Stimulated activated CD8-positive, alpha-beta memory T cell treated with anti-CD3 and anti-CD28 coated beads, Interleukin-4, amount 100 ng/mL, for 4 hours (primary cell): ENCODE measurements around the gene FAM171A1.

Source experiments
- DNase-seq, 2 donors: peaks; one replicate each; pipeline ENCODE4 v3.0.0-alpha.2; 2020; ENCODE audit warnings: low read depth in 2 of 2, low spot score in 1 of 2

The FAM171A1 gene

DNA sequence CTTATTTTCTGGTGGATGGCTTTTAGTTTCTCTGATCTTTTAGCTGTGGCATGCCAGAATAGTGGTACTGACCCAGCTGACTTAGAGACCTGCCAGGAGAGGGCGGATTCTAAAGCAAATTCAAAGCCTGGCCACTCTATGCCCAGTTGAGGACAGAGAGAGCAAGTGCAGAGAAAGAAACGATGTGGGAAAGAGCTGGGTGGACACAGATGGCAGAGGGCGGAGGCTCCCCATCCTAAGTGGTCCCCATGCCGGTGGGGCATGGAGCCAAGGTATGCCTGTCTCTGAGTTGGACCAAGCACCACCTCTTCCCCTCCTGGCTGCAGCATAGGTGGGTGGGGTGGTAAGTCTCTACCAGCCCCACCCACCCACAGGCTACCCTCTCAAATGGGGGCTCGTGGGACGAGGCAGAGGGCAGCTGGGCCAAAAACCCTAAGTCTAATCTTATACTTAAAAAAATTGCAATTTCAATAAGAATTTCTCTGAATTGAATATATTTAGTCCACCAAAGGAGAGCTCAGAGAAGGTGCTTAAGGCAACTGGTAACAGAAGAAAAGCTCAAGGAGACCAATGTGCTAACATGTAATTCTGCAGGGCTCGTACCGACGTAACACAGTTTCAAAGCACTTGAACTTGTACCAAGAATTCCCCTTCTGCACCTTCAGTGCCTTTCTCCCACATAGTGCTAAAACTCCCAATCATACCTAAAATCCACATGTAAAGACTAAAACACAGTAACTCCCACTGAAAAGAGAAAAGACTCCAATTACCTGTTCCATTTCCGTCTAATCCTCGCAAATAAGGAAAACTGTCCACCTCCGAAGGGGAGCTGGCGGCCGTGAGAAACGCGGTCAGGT, 116.9 kb downstream of the FAM171A1 start:
- no peak for DNase-seq

DNA sequence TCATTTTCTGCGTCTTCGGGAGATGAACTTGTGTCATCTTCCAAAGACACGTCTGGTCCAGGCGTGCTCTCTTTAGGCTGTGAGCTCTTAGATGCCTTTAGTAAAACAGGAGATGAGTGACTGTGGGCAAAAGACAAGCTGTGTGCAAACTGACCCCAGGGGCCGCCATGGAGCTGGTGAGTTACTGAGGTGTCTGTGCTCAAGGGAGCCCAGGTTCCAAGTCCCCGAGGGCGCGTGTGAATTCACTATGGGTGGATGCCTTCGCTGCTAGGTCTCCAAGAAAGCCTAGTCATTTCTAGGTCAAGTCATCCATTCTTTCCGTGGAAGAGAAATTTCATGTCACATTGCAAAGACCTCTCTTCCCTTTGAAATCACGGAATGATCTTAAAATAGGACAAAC, 118.7 kb downstream of the FAM171A1 start:
- no peak for DNase-seq

DNA sequence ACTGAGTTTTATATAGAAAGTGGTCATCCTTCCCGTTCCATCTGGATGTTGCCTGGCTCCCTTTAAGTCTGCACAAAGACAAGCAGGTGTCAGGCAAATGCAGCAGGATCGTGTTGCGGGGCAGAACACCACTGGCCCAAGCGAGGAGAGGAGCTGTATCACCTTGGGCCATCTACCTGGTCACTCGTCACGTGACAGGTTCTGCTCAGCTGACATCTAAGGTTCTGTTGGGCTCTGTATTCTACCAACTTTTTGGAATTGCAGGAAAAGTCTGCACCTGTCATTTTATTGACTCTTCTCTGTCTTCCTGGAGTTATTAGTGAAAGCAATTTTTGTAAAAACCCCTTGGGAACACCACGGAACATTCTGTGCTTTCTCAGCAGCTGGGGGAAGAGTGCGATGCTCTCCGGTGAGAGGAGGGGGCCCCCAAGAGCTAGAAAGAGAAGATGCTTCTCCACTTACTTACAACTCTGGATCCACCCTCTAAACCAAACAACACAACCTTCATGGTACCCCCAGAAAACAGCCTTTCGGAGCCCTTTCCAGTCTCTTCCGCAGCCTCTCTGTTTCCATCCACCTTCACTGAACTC, 119.2 kb downstream of the FAM171A1 start:
- no peak for DNase-seq

DNA sequence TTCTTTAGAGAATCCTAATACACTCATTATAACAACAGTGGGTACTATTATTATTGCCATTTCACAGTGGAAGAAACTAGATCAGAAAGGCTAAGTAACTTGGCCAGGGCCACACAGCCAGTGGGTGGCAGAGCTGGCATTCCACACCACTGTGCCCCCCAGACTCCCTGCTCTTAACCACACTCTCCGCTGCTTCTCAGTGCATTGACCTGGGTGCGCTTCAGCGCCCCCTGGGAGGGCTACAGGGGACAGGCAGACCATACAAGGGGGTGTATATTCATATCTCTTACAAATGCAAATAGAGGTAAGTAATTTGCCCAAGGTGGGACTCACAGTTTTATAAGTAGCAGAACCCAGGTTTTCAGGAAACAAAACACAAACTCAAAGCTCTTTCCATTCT, 125.6 kb downstream of the FAM171A1 start:
- no peak for DNase-seq

DNA sequence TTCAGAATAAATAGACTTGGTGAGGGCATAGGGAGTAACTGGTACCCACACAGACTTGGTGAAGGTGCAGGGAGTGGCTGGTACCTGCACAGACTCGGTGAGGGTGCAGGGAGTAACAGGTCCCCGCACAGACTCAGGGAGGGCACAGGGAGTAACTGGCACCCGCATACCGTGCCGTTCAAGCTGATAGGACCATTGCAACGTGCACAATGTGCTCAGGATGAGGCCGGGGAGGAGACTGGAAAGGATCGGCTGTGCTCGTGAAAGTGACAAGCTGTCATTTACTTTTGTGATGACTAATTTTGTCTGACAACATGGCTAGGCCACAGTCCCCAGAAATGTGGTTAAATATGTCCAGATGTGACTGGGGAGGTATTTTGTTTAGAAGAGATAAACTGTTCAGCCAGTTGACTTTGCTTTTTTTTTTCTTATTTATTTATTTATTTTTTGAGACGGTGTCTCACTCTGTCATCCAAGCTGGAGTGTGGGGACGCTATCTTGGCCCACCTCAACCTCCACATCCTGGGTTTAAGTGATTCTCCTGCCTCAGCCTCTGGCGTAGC, 126.4 kb downstream of the FAM171A1 start:
- no peak for DNase-seq

DNA sequence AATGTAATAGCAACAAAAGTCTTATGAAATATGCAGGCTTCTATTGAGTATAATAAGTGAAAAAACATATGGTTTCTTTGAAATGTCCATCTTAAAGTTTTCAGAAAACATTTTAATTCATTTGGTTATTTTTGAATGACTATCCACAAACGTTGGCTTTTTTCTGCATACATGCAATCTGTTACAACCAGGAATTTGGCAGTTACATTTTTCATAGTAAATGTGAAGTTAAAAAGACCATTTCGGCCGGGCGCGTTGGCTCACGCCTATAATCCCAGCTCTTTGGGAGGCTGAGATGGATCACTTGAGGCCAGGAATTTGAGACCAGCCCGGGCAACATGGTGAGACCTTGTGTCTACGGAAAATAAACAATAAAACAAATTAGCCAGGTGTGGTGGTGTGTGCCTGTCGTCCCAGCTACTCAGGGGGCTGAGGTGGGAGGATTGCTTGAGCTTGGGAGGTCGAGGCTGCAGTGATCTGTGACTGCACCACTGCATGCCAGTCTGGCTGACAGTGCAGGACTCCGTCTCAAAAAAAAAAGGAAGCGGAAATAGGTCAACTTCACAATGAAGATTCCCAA, 128.7 kb downstream of the FAM171A1 start:
- no peak for DNase-seq

DNA sequence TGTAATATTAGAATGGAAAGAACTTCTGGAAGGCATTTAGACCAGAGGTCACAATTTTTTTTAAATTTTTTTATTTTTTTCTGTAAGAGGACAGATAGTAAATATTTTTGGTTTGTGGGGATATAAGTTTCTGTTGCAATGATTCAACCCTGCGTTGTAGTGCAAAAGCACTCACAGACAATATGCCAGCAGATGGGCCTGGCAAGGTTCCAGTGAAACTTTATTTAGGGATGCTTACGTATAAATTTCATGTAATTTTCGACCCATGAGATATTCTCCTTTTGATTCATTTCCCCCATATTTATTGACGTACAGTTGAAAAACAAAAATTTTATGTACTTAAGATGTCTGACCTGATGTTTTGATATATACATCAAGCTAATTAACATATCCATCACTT, 129.8 kb downstream of the FAM171A1 start:
- no peak for DNase-seq

DNA sequence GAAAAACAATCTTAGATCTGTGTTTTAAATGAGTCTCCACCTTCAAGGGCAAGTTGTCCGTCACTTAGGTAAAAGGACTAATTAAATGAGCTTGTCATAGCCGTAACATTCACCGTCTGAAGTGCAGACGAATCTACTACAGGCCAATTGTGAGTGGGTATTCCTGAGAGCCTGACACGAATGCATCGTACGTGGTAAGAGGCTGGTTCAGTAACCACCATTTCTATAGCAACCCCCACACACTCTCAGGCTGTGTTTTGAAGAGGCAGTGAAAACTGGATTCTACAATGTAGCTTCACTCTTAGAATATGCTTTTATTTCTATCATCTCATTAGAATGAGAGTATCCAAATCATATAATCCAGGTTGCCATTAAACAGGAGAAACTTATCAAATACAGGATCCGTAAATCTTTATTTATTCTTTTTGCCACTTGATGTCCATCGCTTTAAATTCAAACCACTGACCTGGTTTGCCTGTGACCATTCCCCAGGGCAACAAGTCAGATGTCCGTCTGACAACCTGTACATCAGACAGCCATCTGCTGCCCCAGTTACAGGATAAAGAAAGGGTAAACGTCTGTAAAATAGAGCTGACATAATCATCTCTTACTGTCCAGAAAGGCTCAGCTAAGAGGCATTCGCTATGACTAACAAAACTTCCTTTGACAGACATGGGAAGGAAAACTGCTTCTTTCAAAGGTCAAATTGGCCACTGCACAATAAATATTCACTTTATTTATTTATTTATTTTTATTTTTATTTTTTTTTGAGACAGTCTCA, 132.3 kb downstream of the FAM171A1 start:
- DNase-seq = no peak

DNA sequence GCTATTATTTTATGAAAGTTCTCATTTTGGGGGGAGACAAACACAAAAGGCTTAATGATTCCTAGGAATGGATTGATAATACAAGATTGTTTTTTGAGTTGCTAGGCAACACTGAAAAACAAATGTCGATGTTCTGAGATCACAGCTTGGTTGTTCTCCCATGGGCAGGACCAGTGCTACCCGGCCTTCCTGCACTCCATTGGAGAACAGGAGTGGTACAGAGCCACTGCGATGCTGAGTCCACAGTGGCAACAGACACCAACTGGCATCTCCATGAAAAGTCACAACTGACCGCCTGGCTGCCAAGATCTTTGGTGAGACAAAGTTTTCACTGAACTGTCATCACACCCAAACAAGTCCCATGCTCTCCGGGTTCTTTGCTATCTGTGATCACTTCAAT, 133.7 kb downstream of the FAM171A1 start:
- no peak for DNase-seq

DNA sequence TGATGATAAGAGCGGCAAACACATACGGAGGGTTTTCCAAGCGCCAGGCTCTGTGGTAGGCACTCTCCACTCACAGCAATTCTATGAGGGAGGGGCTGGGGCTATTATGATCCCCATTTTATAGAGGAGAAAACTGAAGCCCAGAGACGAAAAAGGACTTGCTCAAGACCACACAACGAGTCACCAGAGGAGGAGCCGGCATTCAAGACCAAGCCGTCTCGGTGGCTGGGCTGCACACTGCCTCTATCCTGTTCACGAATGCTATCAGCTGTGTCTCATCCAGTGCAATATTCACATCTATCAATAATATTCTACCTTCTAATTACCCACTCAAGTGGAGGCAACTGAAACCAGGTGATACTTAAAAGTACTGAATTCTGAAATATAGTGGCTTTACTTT, 134.7 kb downstream of the FAM171A1 start:
- no peak for DNase-seq

DNA sequence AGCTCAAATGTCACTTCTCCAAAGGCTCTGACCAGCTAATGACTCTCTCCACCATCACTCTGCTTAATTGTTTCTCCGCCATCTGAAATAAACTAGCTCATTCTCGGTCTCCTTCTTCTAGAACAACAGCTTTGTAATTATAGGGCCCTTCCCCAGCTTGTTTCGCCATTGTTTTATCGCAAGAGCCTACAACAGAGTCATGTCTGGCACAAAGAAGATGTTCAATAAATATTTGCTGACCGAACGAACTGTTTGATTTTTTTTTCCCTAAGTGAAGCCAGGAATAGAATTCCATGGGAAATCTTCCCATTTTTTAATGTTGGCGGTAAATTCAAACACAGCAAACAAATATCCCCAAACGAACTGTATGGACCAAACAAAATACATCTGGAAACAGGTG, 138.8 kb downstream of the FAM171A1 start:
- DNase-seq = no peak

DNA sequence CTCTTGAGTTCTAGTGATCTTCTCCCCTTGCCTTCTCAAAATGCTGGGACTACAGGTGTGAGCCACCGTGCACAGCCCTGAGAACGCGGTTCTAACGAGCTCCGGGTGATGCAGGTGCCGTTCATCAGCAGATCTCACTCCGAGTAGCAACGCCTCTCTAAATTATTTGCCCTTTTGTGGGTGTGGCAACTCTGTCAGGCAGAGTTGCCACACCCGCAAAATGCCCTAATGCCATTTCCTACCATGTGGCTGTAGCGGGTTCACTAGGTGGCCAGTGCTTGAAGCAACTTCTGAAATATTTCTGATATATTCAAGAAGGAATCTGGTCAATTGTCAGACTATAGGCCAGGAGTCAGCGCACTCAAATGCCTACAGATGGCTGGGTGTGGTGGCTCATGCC, 139.7 kb downstream of the FAM171A1 start:
- no peak for DNase-seq

DNA sequence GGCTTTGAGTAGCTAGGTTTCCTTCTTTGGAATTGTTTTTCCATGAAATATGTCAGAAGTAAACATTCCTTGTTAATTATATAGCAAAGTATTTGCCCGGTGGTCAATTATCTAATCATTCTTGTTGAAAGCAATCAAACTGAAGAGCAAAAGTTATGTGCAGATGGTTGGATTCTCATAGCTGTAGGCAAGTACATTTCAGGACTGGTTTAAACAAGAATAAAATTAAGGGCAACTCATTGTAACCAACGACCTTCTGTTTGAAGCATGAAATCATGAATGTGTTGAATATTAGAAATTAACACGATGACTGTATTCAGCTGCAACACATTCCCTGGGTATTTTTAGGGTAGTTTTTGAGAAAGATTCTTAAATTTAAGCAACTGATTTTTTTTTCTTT, 140.8 kb downstream of the FAM171A1 start:
- DNase-seq = no peak

DNA sequence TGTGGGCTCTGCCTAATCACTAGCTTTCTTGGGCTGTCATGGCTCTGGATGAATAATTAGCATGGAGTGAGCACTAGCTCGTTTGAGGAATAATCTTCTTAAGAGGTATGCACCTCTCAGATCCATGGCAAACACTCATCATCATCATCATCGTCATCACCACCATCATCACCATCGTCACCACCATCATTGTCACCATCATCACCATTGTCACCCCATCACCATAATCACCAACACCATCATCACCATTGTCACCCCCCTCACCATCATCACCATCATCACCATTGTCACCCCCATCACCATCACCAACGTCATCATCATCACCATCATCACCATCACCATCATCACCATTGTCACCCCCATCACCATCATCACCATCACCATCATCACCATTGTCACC, 141.8 kb downstream of the FAM171A1 start:
- no peak for DNase-seq

DNA sequence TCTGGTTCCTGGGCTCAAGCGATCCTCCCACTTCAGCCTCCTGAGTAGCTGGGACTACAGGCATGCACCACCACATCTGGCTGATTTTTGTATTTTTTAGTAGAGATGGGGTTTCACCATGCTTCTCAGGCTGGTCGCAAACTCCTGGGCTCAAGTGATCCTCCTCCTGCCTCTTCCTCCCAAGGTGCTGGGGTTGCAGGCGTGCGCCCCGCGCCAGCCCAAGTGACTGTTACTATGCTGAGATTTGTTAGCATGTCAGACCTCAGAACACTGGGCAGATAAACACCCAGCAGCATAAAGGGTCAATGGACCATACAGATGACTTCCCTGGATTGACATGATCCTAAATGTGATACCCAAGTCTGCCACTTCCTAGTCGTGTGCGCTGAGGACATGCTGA, 142.7 kb downstream of the FAM171A1 start:
- DNase-seq = no peak

DNA sequence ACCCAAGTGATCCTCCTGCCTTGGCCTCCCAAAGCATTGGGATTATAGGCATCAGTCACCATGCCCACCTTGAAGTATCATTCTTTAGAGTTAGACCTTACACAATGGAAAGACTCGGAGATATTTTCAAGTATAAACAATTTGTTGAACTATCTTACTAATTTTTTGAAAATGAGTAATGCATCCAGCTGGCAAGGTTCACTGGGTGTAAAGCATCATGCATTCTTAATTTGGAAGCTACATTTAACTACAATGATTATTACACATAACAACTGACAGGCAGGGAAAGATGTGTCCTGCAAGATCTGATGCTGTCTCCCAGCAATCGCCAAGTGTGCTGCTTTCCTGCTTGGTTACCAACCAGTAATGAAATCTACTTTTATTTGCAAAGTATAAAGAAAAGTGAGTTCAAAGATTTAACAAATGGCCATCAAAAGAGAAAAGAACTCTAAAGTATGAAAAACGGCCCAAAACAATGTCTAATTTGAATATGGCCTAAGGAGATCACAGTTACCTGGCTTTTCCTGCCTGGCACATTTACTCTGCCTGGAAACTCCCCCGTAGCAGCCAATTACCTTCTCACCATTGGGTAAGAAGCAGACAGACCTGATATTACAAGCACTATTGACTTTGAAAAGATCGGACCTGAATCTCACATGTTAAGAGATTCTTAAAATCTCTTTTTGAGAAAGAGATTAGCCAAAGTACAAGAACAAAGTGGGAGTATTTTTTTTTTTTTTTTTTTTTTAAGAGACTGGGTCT, 143.3 kb downstream of the FAM171A1 start:
- no peak for DNase-seq

DNA sequence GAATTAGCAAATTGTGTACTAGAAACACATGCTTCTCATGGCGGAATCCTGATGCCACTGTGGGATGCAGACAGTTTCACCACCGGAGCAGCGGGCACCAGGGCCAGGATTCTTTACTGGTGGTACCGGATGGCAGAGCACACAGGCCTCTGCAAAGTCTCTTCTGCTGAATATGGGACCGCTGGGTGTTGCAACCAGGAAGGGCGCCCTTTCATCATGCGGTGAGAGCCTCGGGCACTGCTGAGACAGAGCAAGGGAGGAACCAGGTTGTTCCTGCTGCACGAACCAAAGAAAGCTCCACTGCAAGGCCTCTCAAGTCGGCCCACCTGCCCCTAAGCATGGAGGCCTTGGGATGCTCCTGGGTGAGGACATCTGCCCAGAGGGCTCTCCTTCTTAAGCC, 145.6 kb downstream of the FAM171A1 start:
- DNase-seq = no peak

DNA sequence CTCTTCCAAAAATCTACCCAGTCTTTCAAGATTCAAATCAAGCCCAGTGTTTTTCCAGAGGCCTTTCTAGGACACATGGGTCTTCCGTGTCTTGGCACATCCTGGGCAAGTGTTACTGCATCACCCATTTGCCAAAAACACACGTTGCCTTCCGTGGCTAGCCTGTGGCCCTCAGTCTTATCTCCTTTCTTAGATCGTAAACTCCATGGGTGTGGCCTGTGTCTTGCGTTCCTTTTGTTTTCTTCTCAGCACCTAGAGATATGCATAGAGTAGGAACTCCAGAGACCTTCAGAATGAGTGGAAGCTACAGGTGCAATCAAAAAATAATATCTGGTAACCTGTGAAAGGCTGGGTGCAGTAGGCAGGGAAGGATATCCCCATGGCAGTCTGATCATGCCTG, 146.1 kb downstream of the FAM171A1 start:
- no peak for DNase-seq

DNA sequence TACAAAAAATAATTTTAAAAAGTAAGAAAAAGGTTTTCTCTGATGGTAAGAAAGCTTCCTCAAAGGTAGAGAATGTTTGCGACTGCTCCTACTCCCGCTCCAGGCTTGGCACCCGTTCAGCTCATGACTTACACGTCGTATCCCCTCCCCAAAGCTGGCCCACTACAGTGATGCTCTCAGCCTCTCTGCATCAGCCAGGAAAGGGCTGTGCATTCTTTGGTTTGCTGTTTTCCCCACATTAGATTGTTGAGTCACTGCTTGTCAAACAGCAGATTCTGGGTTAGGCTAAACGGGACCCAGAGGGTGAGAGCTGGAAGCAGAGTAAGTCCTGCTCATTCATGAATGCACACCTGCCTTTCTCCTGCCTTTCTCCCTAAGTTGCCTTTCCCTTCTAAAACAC, 147.9 kb downstream of the FAM171A1 start:
- no peak for DNase-seq

DNA sequence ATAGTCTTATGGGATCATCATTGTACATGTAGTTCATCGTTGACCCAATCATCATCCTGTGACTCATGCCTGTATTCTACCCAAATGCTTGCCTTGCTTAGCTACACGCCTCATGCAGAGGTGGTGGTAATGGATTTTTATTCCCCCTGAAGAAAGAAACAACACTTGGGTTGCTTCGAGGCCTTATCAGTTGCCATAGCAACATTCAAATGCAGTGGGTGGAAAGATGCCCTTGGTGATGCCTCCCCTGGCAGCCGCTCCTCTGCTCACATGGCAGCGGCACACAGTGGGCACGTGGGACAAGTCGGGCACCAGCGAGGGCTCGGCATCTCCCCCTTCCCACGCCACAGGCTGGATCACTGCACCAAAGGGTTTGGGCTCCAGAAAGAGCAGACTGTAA, 148.6 kb downstream of the FAM171A1 start:
- no peak for DNase-seq

DNA sequence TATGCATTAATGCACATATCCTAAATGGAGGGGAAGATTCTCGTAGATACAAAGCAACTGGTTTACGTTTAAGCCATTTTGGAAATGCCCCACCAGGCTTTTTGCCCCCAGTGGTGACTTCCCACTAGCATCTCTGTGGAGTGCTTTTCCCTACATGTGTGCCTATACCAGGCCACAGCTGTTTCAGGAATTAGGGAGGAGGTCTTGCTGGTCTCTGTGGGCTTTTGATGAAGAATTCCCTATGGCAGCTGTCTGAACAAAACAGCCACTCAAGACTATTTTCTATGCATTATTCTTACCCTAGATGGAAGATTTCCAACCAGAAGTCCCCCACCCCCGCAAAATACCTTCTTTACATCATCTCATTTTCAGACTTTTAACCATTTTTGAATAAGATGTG, 150.6 kb downstream of the FAM171A1 start:
- no peak for DNase-seq
